Dedifferentiated amniotic fluid mesenchymal stem cell (primary cell): Measurements from ENCODE around the gene RARRES1.
A peak's percentile ranks its signal among the peaks of the same experiment; 100 is the strongest.

Experiments
- DNase-seq: peaks from one replicate; pipeline ENCODE4 v3.0.0-alpha.2; 2016; ENCODE audit errors: extremely low spot score

RARRES1 gene, protein sequence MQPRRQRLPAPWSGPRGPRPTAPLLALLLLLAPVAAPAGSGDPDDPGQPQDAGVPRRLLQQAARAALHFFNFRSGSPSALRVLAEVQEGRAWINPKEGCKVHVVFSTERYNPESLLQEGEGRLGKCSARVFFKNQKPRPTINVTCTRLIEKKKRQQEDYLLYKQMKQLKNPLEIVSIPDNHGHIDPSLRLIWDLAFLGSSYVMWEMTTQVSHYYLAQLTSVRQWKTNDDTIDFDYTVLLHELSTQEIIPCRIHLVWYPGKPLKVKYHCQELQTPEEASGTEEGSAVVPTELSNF

GRCh38 chr3:158731938-158732855 is at the start of gene RARRES1:
RARRES1 (minus strand) TSS chr3:158732457; CDS start chr3:158732415, 42 bp downstream.
- DNase-seq = no peak

GRCh38 chr3:158781849-158782248 is 49.6 kb upstream of the RARRES1 start:
- DNase-seq = no peak

GRCh38 chr3:158781191-158781590 is 48.9 kb upstream of the RARRES1 start:
- DNase-seq = no peak

- DNase-seq = no peak
Measured at GRCh38 chr3:158780766-158781165, 48.5 kb upstream of the RARRES1 start.

GRCh38 chr3:158777161-158777873 is 45.1 kb upstream of the RARRES1 start:
- no peak for DNase-seq

GRCh38 chr3:158776531-158776930 is 44.3 kb upstream of the RARRES1 start:
- DNase-seq = no peak

DNA sequence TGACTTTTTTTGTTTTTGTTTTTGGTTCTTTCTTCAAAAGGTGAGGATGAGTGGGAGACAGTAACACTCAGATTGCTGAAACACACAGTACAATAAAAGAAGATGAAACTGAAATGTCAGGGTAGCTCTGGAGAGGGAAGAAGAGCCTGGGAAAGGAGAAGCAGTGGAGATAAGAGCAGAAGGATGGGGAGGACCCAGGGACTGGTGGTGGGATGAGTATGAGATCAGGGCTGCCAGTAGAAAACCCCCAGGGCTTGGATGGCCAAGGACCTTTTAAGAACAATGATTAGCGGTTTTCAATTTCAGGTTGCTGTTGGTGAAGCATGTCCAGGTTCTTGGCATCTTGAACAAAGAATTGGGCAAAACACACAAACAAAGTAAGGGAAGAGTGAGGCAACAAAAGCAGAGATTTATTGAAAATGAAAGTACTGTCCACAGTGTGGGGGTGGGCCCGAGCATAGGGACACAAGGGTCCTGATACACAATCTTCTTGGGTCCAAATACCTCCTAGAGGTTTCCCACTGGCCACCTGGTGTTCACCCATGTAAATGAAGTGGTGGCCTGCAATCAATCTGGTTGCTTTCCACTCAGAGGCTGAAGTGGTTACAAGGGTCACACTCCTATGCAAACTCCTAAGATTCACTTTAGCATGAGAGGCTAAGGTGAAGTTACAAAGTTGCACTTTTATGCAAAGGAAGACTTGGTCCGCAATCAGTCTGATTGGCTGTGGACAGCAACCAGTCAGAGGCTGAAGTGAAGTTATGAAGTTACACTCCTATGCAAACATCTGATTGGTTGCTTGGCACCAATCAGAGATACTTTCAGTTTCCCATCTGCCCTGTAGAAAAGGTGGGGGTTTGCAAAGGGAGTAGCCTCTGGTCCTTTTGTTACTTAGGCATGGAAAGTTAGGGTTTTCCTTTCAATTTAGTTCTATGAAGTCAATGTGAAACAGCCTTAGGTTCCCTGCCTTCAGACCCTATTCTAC is 43.5 kb upstream of the RARRES1 start:
- no peak for DNase-seq

DNA sequence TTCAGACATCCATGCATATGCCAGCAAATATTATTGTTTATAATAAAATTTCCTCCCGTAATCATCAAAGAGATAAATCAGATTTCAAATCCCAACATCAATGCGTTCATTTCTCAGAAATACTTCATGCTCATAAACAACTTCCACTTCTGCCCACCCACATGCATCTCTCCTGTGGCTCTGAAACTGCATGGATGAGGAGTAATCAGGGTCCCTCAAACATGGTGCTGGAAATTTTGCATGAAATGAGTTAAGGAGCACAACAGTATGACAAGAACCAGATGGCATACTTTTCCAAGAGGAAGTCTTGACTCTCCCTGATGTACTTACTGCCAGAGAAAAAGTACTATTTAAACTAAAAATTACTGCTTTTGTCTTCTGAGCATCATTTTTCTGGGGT is 42.7 kb upstream of the RARRES1 start:
- DNase-seq = no peak

DNA sequence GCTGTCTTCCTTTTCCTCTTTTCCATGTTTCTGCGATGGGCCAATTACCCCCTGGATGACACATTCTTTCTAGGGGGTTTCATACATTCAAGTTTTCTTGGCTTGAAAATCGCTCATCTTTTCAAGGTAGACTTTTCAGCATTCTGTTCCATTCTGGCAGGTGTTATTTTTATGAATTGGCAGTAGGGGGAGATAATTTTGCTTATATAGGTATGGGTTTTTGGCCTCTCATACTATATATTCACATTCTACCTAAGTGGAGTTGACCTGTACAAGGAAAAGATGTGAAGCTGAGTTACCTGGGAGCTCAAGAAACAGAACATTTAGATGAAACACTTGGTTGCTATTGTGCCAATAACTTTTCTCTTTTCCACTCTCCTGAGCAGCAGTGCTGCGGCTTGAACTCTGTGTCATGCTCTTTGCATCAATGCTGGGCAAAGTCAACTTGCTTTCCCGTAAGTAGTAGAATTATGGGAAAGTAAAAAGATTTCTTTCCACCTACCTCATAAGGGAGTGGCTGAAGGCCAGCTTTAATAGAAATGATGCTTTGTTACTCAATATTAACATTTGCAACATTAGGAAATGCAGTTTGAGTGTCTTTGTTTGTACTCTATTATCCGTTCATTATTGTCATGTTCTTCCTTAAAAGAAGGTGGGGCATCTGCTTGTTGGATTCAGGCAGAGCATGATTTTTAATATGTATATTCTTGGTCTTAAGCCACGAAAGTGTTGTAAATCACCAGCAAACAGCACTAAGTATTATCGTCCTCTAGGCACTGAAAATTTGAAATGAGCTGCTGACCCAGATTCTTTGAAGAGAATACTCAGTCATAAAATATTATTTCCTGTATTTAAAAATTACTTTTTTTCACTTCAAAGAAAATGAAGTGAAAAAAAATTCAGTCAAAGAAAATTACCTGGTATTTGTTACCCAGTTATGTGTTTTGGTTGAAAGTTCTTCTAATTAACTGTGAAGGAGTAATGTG is 41.9 kb upstream of the RARRES1 start:
- no peak for DNase-seq

GRCh38 chr3:158773166-158773565 is 40.9 kb upstream of the RARRES1 start:
- no peak for DNase-seq

- no peak for DNase-seq
Measured at GRCh38 chr3:158771982-158772381, 39.7 kb upstream of the RARRES1 start.

DNA sequence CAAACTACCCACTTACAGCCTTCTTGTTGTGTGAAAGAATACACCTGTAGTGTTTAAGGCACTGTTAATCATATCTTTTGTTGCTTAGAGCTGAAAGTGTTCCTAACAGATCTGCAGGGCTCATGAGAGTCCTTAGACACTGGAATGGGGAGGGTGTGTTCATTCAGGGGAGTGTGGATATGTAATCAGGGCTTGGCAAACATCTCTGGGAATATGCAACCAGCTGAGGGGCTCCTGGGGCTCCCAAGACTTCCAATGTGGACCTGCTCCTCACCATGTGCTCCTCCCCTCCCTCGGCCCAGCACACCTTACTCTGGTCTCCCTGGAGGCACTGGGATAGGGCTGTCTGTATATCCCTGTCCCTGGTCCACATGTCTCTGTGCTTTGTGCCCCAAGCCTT is 39.3 kb upstream of the RARRES1 start:
- no peak for DNase-seq

DNA sequence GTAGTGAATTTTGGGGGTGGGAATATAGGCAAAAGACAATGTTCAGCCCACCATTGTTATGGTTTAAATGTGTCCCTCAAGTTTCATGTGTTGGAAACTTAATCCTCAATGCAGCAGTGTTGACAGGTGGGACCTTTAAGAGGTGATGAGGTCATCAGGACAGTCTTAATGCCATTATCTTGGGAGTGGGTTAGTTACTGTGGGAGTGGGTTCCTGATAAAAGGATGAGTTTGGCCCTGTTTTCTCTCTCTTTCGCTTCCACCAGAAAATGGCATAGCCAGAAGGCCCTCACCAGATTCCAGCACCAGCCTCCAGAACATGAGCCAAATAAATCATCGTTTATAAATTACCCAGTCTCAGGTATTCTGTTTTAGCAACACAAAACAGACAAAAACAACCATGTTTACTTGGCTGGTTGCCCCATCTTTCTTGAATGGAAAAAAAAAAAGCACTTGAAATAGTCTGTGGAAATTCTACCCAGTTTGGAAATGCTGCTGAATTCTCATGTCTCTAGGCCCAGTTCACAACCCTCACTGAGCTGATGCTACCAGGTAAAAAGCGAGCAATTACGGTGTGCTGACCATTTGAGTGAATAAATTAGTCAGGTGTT is 38.6 kb upstream of the RARRES1 start:
- no peak for DNase-seq

GRCh38 chr3:158769952-158770740 is 37.9 kb upstream of the RARRES1 start:
- DNase-seq = peak; percentile 31

- DNase-seq = no peak
Measured at GRCh38 chr3:158769549-158769948, 37.3 kb upstream of the RARRES1 start.

GRCh38 chr3:158768881-158769543 is 36.8 kb upstream of the RARRES1 start:
- peak; percentile 92 for DNase-seq

- DNase-seq = peak; percentile 18
Measured at GRCh38 chr3:158768361-158768787, 36.1 kb upstream of the RARRES1 start.

DNA sequence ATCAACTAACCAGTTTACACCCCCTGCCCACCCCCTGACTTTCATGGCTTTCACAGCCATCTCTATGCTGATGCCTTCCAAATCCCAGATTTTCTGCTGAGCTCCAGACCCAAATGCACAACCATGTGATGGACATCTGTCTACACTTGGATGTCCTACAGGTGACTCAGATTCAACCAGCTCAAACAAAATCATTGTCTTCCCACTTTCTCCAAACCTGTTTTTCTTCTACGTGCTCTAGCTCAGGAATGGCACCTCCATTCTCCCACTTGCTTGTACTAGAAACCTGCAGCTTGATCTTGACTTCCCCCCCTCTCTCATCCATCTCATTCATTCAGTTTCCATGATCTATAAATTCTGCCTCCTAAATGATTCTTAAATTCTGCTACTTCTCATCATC is 34.1 kb upstream of the RARRES1 start:
- DNase-seq = no peak
